GM21515 (cell line): ENCODE results near the gene ZNF316.

Source experiments
- ATAC-seq: cut with Tn5 transposase; IDR thresholded peaks from one replicate; pipeline ENCODE4 v1.9.1; 2021; ENCODE audit not compliant: unreplicated experiment

Gene ZNF316

DNA sequence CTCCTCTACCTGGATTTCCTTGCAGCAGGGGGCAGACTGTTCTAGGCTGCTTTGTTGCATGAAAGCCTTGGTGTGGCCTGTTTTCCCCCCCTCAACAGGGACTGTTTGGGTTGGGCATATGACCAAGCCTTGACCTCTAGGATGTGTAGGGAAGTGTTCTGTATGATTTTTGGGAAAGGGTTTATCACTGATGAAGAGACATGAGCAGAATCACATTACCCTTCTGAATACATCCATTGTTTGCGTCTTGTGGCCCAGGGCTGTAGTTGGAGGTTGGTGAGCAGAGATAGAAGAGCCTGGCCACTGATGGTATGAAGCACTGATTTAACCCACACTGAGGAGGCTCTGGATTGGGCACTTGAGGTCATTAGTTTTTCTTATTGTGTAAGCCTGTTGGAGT is 43.0 kb downstream of the ZNF316 start:
- no peak for ATAC-seq

DNA sequence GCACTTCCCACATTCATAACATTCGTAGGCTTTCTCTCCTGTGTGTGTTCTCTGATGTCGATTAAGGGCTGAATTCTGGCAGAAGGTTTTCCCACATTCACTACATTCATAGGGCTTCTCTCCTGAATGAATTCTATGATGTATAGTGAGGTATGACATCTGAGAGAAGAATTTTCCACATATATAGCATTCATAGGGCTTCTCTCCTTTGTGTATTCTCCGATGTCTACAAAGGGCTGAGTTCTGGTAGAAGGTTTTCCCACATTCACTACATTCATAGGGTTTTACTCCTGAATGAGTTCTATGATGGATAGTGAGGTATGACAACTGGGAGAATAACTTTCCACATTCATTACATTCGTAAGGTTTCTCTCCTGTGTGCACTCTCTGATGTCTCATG is 54.0 kb downstream of the ZNF316 start:
- no peak for ATAC-seq

DNA sequence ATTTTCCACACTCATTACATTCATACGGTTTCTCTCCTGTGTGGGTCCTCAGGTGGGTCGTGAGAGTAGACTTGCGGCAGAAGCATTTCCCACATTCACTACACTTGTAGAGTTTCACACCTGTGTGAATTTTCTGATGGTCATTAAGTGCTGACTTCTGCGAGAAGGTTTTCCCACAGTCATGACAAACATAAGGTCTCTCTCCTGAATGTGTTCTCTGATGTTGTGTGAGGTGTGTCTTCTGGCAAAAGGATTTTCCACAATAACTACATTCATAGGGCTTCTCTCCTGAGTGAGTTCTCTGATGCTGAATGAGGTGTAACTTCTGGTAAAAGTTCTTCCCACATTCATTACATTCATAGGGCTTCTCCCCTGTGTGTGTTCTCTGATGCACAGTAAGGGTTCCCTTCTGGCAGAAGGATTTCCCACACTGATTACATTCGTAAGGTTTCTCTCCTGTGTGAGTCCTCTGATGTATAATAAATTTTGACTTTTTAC is 54.5 kb downstream of the ZNF316 start:
- no peak for ATAC-seq

DNA sequence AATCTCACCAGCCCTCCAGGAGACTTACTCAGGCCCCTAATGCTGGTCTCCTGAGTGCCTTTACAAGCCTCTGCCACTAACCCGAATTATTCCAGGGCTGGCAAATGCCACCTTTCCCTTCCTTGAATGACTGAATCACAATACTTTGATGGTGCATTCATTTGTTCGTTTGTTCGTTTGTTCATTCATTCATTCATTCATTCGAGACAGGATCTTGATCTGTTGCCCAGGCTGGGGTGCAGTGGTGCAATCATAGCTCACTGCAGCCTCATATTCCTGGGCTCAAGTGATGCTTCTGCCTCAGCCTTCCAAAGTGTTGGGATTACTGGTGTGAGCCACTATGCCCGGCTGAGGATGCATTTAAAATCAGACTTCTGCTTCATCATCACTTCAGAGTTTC is 63.7 kb downstream of the ZNF316 start:
- ATAC-seq: no peak

GRCh38 chr7:6701860-6702259 is 64.7 kb downstream of the ZNF316 start:
- no peak for ATAC-seq
